ENCODE measurements around the gene TXNRD3. TPM values are rescaled to one million over a fixed set of nuclear protein-coding genes. Genes with fewer than 3 reads are reported as not detected.

The TXNRD3 gene
- total RNA-seq, 1 experiment from 2014 or later: 8.1 TPM

DNA sequence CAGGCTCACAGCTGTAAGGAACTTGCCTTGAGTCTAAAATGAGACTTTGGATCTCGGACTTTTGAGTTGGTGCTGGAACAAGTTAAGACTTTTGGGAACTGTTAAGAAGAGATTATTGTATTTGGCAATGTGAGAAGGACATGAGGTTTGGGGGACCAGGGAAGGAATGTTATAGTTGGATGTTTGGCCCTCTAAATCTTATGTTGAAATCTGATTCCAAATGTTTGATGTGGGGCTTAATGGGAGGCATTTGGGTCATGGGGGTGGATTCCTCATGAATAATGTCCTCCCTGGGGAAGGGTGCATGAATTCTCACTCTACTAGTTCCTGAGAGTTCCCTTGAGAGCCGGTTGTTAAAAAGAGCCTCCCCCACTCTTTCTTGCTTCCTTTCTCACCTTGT lies 30.6 kb upstream of the TXNRD3 start:
- Histone ChIP-seq H2AFZ (ENCODE audit: low read length) (no peak overlapping the region), H3K14ac (ENCODE audit: insufficient read depth, low read length) (no peak overlapping the region), H3K79me1 (ENCODE audit: insufficient read depth, low read depth, low read length, poor library complexity, severe bottlenecking) (no peaks in the 10 kb centered on the region), H2BK15ac (ENCODE audit: low read depth, low read length) (no peak overlapping the region), H3K4me2 (ENCODE audit: insufficient read depth, insufficient read length, low read length) (no peak overlapping the region), H2BK20ac (ENCODE audit: low read depth, low read length, poor library complexity, severe bottlenecking) (no peak overlapping the region), H4K8ac (replicated peaks; ENCODE audit: insufficient read length, low read depth, low read length) (no peak overlapping the region), H2BK120ac (ENCODE audit: low read depth, low read length, poor library complexity, severe bottlenecking) (no peak overlapping the region), H3K18ac (ENCODE audit: insufficient read length, low read depth, low read length) (no peak overlapping the region), H3K4me1 (ENCODE audit: insufficient read depth, low read length) (no peaks in the 10 kb centered on the region), H3K23ac (ENCODE audit: insufficient read length, low read depth, low read length) (no peak overlapping the region), H3K9ac (ENCODE audit: extremely low read depth, insufficient read length, low read length) (no peak overlapping the region), H3K27ac (ENCODE audit: insufficient read length, low read depth, low read length) (no peak overlapping the region), H3K79me2 (ENCODE audit: insufficient read depth, low read length) (no peaks in the 10 kb centered on the region), H3K27me3 (ENCODE audit: insufficient read depth, low read length) (no peaks in the 10 kb centered on the region), H3T11ph (ENCODE audit: low read length) (no peak overlapping the region), H2BK5ac (ENCODE audit: insufficient read length, low read length) (no peak overlapping the region), H4K5ac (ENCODE audit: insufficient read length, low read depth, low read length) (no peak overlapping the region), H3K9me3 (ENCODE audit: control insufficient read depth, low read depth, low read length) (no peaks in the 10 kb centered on the region), H3K23me2 (ENCODE audit: insufficient read length, low read depth, low read length, poor library complexity, severe bottlenecking) (no peaks in the 10 kb centered on the region), H3K4ac (ENCODE audit: low read depth, low read length) (no peak overlapping the region), H4K91ac (ENCODE audit: insufficient read length, low read depth, low read length) (no peak overlapping the region), H2BK12ac (ENCODE audit: insufficient read length, low read depth, low read length) (no peak overlapping the region), H4K20me1 (ENCODE audit: control insufficient read depth, insufficient read depth, insufficient read length) (no peaks in the 10 kb centered on the region), H3K56ac (ENCODE audit: insufficient read length, low read depth, low read length) (no peak overlapping the region), H2AK5ac (ENCODE audit: insufficient read length, low read length) (no peak overlapping the region)
- Mint-ChIP-seq H3K27ac (peak overlapping the region in 1 of 3 experiments; percentile 9; a peak in 1 of 7 replicates), H3K4me1 (peaks cover 10 to 17% of the 10 kb centered on the region in 2 experiments), H3K36me3 (ENCODE audit: insufficient read depth in 1 of 3, low read depth in 3 of 3) (no peaks in the 10 kb centered on the region; a peak in 1 of 7 replicates), H3K4me3 (no peak overlapping the region), H3K27me3 (ENCODE audit: low read depth) (peaks cover 11% of the 10 kb centered on the region), H3K9me3 (no peaks in the 10 kb centered on the region; a peak in 1 of 5 replicates)
- TF ChIP-seq, protein P1, sequence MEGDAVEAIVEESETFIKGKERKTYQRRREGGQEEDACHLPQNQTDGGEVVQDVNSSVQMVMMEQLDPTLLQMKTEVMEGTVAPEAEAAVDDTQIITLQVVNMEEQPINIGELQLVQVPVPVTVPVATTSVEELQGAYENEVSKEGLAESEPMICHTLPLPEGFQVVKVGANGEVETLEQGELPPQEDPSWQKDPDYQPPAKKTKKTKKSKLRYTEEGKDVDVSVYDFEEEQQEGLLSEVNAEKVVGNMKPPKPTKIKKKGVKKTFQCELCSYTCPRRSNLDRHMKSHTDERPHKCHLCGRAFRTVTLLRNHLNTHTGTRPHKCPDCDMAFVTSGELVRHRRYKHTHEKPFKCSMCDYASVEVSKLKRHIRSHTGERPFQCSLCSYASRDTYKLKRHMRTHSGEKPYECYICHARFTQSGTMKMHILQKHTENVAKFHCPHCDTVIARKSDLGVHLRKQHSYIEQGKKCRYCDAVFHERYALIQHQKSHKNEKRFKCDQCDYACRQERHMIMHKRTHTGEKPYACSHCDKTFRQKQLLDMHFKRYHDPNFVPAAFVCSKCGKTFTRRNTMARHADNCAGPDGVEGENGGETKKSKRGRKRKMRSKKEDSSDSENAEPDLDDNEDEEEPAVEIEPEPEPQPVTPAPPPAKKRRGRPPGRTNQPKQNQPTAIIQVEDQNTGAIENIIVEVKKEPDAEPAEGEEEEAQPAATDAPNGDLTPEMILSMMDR (conservative IDR thresholded peaks at IDR 0.05): no peak
- no peak for DNase-seq
- WGBS (ENCODE audit: extremely low coverage, insufficient read length, low lambda C conversion rate): no CpG with 5 or more reads among the region's 2 CpGs

Measured in H9 (cell line).